Epithelial cell of esophagus (primary cell): ENCODE data around the gene LMO2.
"Not testable (repeated sequence)": the region's sequence is repeated elsewhere in the genome, so short reads cannot be mapped to it uniquely, and the experiment has no call there.

Source experiments
- DNase-seq: peaks from one replicate; pipeline ENCODE4 v3.0.0; 2010; ENCODE audit warnings: low read depth
- H3K4me3 ChIP-seq: 2 replicates; pipeline ENCODE4 v1.5.1; 2011; ENCODE audit warnings: mild to moderate bottlenecking, low read length, control low read depth
- TF ChIP-seq, protein P1 (sequence below): IDR thresholded peaks from 2 replicates; pipeline ENCODE4 v1.5.1; 2011; ENCODE audit warnings: low read depth, mild to moderate bottlenecking, low read length, control low read depth, inconsistent platforms; ENCODE audit not compliant: insufficient read depth; ENCODE audit errors: missing control alignments

LMO2 gene

DNA sequence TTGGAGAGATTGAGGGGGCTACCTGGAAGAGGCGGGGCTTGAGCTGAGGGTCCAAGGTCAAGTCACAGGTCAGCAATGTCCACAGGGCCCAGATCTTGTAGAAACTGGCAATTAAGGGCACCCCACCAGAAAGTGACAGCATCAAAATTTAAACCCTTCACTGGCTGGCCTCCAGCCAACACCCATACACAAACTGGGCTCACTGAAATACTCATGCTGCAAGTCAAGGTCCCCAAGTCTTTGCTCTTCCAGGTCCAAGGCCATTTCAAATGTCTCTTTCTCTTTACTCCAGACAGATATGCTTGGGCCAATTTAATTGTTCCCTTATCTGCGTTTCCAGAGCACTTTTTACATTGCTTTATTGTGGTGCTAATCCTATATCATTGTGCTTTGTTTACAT is 36.4 kb downstream of the LMO2 start:
- TF ChIP-seq, protein P1, sequence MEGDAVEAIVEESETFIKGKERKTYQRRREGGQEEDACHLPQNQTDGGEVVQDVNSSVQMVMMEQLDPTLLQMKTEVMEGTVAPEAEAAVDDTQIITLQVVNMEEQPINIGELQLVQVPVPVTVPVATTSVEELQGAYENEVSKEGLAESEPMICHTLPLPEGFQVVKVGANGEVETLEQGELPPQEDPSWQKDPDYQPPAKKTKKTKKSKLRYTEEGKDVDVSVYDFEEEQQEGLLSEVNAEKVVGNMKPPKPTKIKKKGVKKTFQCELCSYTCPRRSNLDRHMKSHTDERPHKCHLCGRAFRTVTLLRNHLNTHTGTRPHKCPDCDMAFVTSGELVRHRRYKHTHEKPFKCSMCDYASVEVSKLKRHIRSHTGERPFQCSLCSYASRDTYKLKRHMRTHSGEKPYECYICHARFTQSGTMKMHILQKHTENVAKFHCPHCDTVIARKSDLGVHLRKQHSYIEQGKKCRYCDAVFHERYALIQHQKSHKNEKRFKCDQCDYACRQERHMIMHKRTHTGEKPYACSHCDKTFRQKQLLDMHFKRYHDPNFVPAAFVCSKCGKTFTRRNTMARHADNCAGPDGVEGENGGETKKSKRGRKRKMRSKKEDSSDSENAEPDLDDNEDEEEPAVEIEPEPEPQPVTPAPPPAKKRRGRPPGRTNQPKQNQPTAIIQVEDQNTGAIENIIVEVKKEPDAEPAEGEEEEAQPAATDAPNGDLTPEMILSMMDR, result no peak
- DNase-seq, result no peak
- no peak overlapping the region for H3K4me3 ChIP-seq

GRCh38 chr11:33848717-33849390 is 43.0 kb downstream of the LMO2 start:
- H3K4me3 ChIP-seq, result no peak overlapping the region
- no peak for DNase-seq
- TF ChIP-seq, protein P1, result no peak

DNA sequence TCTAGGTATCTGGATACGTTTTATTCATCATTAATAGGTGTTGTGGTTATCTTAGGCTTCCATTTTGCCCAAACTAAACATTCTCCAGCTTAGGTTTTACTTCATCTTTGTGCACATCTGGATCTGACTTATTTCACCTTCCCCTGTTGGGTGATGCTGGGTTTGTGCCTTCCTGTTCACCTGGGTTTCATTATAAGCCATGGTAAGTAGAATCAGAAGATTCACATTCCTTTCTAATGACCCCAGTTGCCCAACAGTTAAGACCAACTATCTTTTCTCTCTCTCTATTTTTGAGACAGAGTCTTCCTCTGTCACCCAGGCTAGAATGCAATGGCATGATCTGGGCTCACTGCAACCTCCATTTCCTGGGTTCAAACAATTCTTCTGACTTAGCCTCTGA is 44.6 kb downstream of the LMO2 start:
- DNase-seq, result no peak
- TF ChIP-seq, protein P1, result no peak

DNA sequence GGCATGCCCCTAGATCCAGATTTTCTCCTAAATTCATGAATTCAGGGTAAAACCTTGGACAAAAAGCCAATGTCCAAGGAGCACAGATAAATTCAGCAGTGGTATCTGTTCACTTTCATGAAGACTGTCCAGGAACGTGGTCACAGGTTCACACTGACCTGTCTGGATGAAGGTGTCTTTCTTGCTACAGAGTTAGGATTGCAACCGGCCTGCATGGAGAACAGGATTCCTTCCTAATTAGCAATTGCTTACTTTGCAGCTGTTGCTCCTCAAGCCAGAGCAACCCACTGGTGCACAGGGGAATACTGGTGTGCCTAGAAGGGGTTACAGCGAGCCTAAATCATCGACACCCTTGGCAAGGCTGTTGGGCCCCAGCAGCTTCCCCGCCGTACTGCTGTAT is 47.6 kb downstream of the LMO2 start:
- TF ChIP-seq, protein P1, result no peak
- no peak for DNase-seq
- H3K4me3 ChIP-seq, result no peak overlapping the region

More for the DNA sequence above, 44.6 kb downstream of the LMO2 start:
- no peak overlapping the region for H3K4me3 ChIP-seq

DNA sequence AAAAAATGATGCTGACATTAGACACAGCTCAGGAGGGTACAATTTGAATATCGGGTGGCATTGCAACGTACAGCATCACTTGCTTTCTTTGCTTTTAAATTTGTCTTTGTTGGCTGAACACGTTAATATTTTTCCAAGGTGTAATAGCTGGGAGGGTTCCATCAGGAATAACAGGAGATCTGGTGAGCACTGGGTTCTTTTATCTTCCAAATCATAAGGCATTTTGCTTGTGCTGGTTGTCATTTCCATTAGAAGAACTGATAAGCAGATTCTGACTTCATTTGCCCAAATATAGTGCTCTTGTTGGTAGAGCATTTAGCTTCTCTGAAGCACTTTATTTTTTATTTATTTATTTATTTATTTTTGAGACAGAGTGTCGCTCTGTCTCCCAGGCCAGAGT is 48.9 kb downstream of the LMO2 start:
- no peak for DNase-seq
- H3K4me3 ChIP-seq, result no peak overlapping the region
- TF ChIP-seq, protein P1, result no peak

DNA sequence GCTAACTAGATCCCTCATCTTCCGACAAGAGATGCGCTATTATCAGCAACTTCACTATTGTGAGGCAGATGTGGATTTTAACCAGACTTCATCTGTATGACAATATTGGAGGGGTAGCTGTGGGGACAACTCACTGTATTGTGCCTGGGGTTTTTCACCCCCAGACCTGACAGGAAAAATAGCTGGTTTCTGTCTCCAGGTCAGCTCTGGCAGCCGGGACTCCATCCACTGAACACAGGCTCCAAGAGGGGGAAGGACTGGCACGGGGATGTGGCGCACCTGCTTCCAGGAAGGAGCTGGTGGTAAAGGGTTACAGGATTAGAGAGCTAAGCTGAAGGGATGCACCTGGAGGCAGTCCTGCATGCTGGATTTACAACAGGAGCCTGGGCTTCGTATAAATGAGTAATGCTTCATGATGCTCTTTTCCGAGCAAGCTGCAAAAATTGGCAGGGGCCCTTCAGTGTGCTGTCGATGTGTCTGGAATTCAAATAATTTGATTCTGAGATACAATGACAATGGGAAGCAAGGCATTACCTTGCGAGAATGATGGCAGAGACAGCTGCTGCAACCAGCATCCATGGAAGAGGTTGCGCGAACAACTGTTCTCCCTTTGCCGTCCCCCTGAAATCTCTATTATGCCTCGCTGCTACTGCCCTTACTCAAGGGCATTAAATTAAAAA is 49.5 kb downstream of the LMO2 start:
- no peak overlapping the region for H3K4me3 ChIP-seq
- TF ChIP-seq, protein P1, result no peak
- DNase-seq, result no peak

GRCh38 chr11:33838234-33838633 is 53.6 kb downstream of the LMO2 start:
- not testable (repeated sequence) for H3K4me3 ChIP-seq, DNase-seq

GRCh38 chr11:33837334-33837733 is 54.5 kb downstream of the LMO2 start:
- H3K4me3 ChIP-seq, result not testable (repeated sequence)

More at GRCh38 chr11:33837334-33837733, 54.5 kb downstream of the LMO2 start:
- DNase-seq, result not testable (repeated sequence)
